ENCODE measurements around the gene GRIFIN.

Gene GRIFIN

DNA sequence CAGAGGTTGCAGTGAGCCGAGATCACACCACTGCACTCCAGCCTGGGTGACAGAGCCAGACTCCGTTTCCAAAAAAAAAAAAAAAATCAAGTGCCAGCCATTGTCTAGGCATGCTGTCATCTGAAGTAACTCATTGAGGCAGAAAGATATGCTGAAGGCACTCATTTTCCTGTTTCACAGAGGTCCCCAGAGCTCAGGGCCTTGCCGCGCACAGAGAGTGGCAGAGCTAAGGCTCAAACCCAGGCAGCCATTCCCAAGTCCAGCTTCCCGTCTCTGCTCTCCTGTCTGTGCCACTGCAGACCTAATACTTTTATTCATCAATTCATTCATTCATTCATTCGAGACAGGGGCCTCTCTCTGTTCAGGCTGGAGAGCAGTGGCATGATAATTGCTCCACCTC, 3.5 kb downstream of the GRIFIN start:
- Histone ChIP-seq H4K20me1 (ENCODE audit: insufficient read depth, low read length) (no peaks in the 10 kb centered on the region), H3K4me2 (ENCODE audit: low read length) (no peak overlapping the region), H3K27me3 (ENCODE audit: insufficient read depth, low read length) (no peaks in the 10 kb centered on the region), H3K9ac (ENCODE audit: low read length) (no peak overlapping the region), H3K4me3 (ENCODE audit: low read depth, low read length, poor library complexity, severe bottlenecking) (no peak overlapping the region), H3F3A (ENCODE audit: insufficient read depth, low read length) (no peaks in the 10 kb centered on the region), H3K79me2 (ENCODE audit: insufficient read depth, low read length) (no peaks in the 10 kb centered on the region), H3K27ac (ENCODE audit: low read depth, low read length, poor library complexity, severe bottlenecking) (no peak overlapping the region), H3K36me3 (ENCODE audit: insufficient read depth, low read length) (no peaks in the 10 kb centered on the region), H3K4me1 (ENCODE audit: insufficient read depth, low read length, severe bottlenecking) (no peaks in the 10 kb centered on the region), H2AFZ (ENCODE audit: low read length) (no peak overlapping the region), H3K9me3 (ENCODE audit: low read length) (no peaks in the 10 kb centered on the region), H3K9me2 (ENCODE audit: low read depth, low read length) (no peaks in the 10 kb centered on the region)
- no peak for TF ChIP-seq EZH2 (IDR thresholded peaks at IDR 0.05; ENCODE audit: borderline replicate concordance, low read length)
- TF ChIP-seq, protein P1, sequence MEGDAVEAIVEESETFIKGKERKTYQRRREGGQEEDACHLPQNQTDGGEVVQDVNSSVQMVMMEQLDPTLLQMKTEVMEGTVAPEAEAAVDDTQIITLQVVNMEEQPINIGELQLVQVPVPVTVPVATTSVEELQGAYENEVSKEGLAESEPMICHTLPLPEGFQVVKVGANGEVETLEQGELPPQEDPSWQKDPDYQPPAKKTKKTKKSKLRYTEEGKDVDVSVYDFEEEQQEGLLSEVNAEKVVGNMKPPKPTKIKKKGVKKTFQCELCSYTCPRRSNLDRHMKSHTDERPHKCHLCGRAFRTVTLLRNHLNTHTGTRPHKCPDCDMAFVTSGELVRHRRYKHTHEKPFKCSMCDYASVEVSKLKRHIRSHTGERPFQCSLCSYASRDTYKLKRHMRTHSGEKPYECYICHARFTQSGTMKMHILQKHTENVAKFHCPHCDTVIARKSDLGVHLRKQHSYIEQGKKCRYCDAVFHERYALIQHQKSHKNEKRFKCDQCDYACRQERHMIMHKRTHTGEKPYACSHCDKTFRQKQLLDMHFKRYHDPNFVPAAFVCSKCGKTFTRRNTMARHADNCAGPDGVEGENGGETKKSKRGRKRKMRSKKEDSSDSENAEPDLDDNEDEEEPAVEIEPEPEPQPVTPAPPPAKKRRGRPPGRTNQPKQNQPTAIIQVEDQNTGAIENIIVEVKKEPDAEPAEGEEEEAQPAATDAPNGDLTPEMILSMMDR (IDR thresholded peaks at IDR 0.05; ENCODE audit: low read length), result no peak

DNA sequence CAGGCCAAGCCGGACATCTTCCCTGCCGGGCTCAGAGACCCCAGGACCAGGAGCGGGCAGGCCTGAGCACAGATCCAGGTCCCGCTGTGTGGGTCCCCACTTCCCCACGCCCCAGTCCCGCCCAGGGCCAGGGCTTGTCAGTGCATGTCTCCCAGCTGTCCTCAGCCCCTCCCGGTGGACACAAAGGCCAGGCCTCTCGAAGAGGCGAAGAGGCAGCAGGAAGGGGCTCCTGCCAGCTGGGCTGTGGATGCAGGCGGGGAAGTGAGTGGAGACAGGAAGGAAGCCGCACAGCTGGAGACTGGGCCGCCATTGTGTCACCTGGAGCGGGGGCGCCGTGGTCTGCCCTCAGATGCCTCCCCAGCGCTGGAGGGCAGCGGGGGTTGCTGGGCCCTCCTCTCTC, 4.8 kb downstream of the GRIFIN start:
- no peak overlapping the region for H3K9ac ChIP-seq (ENCODE audit: low read length)
- no peak overlapping the region for H3K4me2 ChIP-seq (ENCODE audit: low read length)
- H3K4me1 ChIP-seq (ENCODE audit: insufficient read depth, low read length, severe bottlenecking), result no peaks in the 10 kb centered on the region
- no peaks in the 10 kb centered on the region for H4K20me1 ChIP-seq (ENCODE audit: insufficient read depth, low read length)
- H3K9me2 ChIP-seq (ENCODE audit: low read depth, low read length), result no peaks in the 10 kb centered on the region
- H3K36me3 ChIP-seq (ENCODE audit: insufficient read depth, low read length), result no peaks in the 10 kb centered on the region
- no peak overlapping the region for H2AFZ ChIP-seq (ENCODE audit: low read length)
- H3K27ac ChIP-seq (ENCODE audit: low read depth, low read length, poor library complexity, severe bottlenecking), result no peak overlapping the region
- TF ChIP-seq, protein P1 (IDR thresholded peaks at IDR 0.05; ENCODE audit: low read length), result no peak
- TF ChIP-seq EZH2 (IDR thresholded peaks at IDR 0.05; ENCODE audit: borderline replicate concordance, low read length), result no peak
- no peak overlapping the region for H3K4me3 ChIP-seq (ENCODE audit: low read depth, low read length, poor library complexity, severe bottlenecking)
- H3F3A ChIP-seq (ENCODE audit: insufficient read depth, low read length), result no peaks in the 10 kb centered on the region
- no peaks in the 10 kb centered on the region for H3K27me3 ChIP-seq (ENCODE audit: insufficient read depth, low read length)
- H3K79me2 ChIP-seq (ENCODE audit: insufficient read depth, low read length), result no peaks in the 10 kb centered on the region
- no peaks in the 10 kb centered on the region for H3K9me3 ChIP-seq (ENCODE audit: low read length)

DNA sequence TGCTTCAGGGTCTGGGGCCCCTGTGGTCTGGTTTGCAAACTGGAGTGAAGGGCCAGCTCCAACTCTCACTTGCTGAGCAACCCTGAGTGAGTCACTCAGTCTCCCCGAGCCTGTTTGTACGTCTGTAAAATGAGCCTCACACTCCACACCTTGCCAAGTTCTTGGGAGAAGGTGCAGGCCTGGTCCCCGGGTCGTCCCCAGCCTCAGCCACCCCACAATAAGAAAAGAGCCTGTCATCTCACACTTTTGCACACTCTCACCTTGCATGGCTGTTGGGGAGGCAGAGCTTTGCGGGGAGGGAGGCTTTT, 5.2 kb downstream of the GRIFIN start:
- no peaks in the 10 kb centered on the region for H3F3A ChIP-seq (ENCODE audit: insufficient read depth, low read length)
- H4K20me1 ChIP-seq (ENCODE audit: insufficient read depth, low read length), result no peaks in the 10 kb centered on the region
- H3K27ac ChIP-seq (ENCODE audit: low read depth, low read length, poor library complexity, severe bottlenecking), result no peak overlapping the region
- no peaks in the 10 kb centered on the region for H3K27me3 ChIP-seq (ENCODE audit: insufficient read depth, low read length)
- H2AFZ ChIP-seq (ENCODE audit: low read length), result no peak overlapping the region
- no peaks in the 10 kb centered on the region for H3K9me3 ChIP-seq (ENCODE audit: low read length)
- no peaks in the 10 kb centered on the region for H3K9me2 ChIP-seq (ENCODE audit: low read depth, low read length)
- H3K79me2 ChIP-seq (ENCODE audit: insufficient read depth, low read length), result no peaks in the 10 kb centered on the region
- H3K36me3 ChIP-seq (ENCODE audit: insufficient read depth, low read length), result no peaks in the 10 kb centered on the region
- no peaks in the 10 kb centered on the region for H3K4me1 ChIP-seq (ENCODE audit: insufficient read depth, low read length, severe bottlenecking)
- no peak for TF ChIP-seq EZH2 (IDR thresholded peaks at IDR 0.05; ENCODE audit: borderline replicate concordance, low read length)
- TF ChIP-seq, protein P1 (IDR thresholded peaks at IDR 0.05; ENCODE audit: low read length), result no peak
- no peak overlapping the region for H3K9ac ChIP-seq (ENCODE audit: low read length)
- no peak overlapping the region for H3K4me2 ChIP-seq (ENCODE audit: low read length)
- H3K4me3 ChIP-seq (ENCODE audit: low read depth, low read length, poor library complexity, severe bottlenecking), result no peak overlapping the region
